ENCODE measurements around the gene PROX1.

Gene PROX1

DNA sequence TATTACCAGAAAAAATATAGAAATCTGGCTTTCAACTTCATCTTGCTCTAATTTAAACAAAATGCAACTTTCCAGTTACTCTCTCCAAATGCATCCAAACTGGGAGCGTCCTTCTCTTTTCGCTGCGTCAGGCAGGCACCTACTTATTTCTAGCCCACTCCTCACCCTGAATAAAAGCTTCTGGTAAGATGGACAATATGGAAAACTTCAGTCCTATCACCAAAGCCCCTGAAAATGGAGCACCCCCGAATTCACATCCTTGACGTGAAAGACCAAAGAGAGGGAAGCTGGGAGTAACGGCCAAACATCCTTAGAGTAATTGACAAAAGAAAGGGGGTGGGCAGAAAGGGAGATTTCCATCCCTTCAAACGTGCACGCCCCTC lies 5.5 kb upstream of the PROX1 start:
- no peak for DNase-seq

DNA sequence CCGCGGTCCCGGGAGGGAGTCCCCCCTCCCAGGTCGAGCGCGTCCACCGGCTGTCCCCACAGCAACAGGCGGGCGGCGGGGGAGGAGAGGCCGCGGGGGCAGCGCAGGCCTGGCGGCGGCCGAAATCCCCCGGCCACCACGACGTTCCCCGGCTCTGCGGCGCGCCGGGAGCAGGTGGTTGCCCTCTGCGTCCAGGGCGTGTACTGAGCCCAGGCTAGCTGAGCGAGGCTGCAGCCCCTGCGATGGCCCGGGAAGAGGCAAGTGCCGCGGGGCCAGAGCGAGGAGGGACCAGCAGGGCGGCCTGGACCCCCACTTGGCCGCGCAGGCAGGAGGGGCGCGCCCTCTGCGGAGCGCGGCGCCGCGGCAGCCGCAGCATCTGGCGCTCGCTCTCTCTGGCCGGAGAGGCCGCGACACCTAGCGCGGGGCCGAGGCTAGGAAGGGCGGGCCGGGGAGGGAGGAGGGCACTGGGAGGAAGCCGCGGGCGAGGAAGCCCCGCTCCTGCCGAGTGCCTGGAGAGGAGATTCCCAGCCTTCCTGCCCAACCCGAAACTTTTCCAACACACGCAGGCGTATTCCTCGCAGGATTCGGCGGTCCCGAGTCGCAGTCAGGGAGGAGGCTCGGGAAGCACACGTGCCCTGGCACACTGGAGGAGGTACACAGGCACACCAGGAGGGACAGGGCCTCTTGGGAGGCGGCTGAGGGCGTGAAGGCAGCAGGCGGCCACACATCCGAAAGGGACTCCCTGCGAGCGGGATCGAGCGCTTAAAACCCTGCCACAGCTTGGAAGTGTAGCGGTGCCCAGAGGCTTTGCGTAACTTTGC lies 4.9 kb upstream of the PROX1 start:
- no peak for DNase-seq

DNA sequence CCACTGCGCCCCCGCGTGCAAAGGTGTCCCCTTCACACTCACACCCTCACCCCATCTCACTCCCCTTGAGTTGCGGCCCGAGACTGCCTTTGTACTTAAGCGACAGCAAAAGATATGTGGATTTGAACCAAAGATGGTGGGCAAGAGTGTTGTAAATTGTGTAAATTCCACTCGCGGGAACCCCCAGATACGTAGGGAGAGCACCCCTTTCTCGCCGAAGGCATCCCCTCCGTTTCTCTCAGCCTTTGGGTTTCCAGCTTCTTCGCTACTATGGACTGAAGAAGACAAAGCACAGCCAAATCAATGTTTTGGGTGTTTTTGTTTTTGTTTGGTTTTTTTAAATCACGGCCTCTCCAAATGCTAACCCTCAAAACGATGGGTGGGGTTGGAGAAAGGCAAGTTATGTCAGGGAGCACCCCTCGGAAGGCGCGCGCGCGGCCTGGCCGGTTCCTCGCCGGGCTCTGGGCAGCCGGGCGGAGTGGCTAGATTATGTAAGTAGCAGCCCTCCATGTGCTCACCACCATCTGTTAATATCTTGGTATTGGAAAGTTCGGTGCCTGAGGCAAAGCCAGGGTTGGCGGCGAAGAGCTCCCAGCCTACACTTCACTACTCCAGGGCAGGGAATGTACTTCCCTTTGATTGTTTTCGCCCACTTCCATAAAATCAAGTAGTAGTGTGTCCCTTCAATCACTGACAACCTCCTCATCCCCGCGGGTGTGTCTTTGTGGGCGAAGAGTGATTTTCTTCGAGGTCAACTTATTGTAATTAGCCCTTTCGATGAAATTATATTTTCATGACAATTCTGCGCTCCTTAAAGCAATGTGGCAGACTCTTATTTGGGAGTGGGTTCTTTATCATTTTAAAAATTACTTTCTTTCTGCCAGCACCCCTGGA lies 4.0 kb upstream of the PROX1 start:
- no peak for DNase-seq

DNA sequence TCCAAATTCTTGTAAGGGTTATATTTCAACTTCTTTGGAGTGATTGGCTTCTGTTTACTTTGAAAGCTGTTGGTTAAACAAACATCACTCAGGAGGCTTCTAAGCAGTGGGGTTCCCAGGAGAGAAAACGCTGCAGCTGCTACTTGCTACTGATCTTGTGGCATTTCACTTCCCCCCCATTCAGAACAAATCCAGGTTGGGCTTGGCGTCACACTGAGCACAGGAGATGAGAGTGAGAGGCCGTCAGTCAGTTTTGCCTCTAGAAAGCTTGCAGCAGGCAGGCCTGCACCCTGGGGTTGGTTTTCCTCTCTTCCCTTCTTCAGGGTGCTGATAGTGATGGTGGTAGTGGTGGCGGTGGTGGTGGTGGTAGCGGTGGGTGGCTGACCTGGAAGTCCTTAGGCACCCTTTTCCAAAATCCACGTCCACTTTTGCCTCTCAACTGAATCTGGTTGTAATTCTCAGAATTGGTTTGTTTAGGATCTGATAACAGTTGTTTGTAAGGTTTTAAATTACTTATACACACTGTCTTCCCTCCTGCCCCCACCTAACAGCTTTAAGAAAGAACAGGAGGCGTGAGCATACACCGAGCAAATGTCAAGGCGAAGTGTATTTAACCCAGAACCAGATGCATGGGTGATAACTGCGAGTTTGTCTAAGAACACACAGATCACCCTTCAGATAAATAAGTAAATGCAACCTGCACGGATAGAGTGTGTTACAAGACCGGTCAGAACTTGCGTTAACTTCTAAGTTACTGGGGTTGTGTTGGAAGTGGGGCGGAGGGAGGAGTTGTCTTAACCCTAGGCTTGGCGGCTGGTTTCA lies 3.2 kb upstream of the PROX1 start:
- DNase-seq = no peak

DNA sequence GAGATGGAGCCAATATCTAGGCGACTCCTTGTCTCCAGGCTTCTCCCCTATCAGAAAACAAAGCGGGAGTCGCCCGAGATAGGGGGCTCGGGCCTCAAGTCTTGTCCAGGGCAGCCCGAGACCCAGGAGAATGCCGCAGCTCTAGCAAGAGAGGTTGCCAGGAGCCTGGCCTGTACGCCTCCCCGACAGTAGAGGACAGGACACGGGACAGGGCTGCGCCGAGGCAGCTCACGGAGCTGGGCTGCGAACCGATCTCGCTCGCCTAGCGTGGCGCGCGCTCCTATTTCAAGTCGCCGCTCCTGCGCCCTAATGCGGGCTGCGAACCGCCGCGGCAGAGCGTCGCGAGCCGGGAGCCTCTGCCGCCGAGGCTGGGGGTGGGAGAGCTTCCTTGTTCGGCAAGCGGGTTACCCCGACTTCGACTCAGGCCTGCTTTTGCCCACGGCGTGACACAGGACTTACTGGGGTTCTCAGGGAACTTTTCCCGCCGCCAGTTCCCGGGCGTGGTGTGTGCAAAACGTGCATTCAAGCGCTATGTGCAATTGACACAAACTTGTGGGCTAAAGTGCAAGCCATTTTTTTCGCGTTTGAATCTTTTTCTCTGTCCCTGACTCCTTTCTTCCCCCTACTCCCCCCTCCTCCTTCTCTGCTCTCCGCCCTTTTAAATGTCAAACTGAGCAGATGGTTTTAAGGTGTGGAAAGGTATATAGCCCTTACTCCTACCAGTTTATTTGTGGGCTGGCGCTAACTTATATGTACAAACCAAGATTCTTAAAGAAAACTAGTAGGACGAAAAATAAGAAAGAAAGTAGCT lies 2.4 kb upstream of the PROX1 start:
- no peak for DNase-seq

DNA sequence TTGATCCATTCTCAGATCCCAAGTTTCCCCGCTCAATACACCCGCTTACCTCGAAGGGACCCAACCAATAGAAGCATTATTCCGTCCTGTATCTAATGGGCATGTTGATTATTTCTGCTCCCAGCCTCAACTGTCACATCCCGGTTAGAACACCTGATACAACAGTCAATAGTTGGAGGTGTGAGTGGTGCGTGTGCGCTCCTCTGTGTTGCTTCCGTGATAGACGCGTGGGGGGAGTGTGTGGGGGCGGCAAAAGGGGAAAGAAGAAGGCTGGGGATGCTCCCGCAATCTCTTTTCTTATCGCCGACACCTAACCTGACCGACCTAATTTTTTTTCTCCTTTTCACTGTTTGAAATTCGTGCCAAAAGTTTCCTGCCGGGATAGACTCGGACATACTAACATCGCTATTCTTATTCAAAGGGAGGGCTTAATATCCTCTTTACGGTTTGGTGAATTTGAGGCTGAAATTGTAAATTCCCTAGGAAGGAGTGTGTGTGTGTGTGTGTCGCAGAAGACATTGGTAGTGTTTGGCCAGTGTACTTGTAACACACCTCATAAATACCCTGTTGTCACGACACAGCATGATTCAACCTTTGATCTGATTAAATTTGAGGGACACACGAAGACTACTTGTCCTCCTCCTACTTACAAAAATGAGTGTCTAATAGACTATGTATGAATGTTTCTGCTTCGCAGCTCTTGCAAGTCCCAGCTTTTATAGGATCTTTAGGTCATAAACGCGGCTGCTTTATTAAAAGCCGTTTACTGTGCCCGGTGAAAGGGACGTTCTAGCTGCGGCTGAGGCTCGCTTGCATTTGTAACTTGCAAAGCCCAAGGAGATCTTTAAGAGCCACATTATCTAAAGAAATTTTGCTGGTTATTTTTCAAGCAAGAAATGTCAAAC lies 1.5 kb upstream of the PROX1 start:
- no peak for DNase-seq

DNA sequence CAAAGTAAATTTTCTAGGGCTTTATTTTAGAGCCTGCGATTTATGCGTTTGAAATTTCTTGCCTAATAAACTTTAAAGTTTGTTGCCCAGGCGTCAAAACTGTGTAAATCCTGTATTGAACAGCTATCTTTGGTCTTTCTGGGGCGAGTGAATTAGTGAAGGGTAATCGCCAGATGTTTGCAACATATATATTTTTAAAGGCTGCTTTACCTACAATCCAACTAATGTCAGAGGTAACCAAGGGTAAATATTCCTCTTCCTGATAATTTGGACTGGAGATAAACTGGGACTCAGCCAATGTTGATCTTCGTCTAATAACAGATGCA lies 885 bp upstream of the PROX1 start:
- DNase-seq = no peak

DNA sequence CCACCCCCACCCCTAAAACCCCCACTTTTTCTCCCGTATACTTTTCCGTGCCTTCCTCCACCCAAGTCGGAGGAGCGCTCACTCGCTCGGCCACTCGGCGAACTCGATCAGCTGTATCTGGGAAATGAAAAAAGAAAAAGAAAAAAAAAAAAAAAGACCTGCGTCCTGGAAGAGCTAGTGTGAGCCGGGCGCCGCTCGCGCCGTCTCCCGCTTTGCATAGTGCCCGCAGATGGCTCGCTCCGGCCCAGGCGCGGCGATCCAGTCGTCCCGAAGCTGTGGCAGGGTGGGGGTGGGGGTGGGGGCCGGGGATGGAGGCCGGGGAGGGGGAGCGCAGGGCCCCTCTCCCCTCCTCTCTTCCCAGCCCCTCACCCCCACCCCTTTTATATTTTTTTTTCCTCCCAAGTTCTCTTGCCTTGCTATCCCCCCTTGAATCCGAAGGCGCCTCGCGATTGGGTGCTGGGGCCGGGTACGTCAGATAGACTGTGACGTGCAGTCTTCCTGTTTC lies 299 bp upstream of the PROX1 start:
- no peak for DNase-seq

DNA sequence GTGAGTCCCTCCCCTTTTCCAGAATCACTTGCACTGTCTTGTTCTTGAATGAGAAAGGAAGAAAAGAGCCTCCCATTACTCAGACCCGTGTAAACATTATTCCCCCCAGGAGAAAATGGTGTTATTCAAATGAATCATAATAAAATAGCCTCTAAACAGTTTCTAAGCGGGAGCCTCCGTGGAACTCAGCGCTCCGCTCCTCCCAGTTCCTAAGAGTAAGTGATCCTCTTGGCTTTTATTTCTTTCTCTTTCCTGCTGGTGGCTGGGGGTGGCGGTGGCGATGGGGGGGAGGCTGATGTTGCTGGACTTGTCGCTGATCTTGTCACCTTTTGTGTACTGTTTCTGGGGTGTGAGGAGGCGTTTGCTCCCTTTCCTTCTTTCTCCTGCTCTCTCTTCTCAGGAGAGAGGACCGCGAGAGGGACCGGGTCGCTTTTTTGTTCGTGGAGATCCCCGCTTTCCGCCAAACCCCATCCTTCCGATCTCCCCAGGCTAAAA lies 781 bp downstream of the PROX1 start:
- DNase-seq = no peak

DNA sequence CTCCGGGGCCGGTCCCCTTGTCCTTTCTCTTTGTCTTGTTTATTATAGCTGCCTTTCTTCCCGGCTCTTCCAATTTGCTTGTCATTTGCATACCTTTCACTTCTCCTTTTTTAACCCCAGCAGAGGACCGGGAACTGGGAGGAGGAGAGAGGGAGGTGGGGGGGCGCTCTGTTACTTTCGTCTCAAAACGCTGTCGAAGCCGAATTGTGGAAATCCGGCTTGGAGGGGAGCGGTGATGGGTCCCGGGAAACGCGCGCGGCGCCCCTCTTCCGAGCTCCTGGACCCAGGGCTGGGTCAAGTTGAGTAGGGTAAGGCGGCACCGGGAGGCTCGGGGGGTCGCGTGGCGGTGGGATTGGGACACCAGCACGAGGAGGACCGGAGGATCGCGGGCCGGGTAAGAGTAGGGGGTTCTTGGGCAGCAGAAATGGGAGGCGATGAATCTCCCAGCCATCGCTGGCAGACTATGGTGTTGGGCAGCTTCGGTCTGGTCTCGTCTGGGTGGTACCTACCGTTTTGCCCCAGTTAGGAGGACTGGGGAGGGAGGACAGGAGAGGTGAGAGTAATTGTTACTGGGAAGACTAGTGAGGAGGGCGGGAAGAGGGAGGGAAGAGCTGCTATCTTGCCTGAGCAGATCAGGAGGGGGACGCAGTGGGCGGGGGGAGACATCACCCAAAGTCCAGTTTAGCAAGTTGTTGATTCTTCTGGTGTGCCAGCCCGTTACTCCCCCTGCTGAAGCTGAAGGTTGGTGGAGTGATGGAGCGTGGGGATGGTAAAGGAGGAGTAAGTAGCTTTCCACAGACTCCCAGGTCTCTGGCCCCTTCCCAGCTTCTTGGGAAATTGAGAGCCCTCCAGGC lies 1.5 kb downstream of the PROX1 start:
- DNase-seq = no peak

DNA sequence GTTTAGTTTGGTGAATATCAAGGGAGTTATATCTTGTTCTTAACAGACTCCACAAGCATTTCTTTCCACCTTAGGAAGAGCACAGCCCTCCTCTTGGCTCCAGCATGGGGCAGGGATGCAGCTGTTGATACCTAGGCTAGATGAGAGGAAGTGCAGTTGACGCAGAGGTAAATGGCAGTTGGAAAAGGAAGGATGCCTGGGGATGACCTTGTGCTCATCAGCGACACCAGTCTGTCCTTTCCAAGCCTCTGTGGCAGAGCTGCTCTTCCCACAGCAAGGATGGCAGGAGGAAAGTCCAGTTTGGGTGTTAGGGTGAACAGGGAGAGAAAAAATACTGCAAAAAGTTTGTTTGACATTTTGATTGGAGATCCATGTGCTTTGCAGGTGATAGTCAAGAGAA lies 6.2 kb downstream of the PROX1 start:
- no peak for DNase-seq

DNA sequence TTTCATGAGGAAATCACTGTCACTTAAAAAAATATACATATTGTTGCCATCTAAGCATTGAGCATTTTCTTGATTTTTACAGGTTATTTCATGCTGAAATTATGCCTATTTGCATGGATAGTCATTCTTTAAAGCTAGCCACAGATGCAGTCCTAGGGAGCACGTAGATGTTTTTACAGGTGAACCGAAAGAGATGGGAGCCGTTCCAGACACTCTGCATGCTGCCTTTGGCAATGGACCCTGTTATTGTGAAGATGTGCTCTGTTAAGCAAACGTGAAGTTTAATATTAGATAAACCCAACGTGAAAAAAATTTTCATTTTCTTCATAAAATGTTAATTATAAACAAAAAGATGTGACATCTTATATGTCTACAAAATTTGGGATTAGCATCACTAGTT lies 7.1 kb downstream of the PROX1 start:
- no peak for DNase-seq

DNA sequence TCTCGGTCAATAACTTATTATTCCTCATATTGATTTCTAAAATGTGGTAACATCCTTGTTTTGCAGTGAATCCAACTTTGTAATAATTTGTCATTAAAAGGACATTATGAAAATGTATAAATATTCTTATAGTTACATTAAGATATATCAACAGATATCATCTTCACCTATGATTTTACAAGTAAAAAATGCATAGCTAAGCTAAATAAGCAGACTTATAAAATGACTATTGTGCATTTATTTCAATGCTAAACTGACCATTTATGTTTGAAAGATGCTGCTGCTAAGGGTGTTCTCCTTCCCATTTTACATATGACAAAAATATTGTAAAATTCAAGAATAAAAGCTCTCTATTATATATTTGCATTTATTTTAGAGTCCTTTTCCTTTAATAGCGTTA lies 7.8 kb downstream of the PROX1 start:
- DNase-seq = no peak

DNA sequence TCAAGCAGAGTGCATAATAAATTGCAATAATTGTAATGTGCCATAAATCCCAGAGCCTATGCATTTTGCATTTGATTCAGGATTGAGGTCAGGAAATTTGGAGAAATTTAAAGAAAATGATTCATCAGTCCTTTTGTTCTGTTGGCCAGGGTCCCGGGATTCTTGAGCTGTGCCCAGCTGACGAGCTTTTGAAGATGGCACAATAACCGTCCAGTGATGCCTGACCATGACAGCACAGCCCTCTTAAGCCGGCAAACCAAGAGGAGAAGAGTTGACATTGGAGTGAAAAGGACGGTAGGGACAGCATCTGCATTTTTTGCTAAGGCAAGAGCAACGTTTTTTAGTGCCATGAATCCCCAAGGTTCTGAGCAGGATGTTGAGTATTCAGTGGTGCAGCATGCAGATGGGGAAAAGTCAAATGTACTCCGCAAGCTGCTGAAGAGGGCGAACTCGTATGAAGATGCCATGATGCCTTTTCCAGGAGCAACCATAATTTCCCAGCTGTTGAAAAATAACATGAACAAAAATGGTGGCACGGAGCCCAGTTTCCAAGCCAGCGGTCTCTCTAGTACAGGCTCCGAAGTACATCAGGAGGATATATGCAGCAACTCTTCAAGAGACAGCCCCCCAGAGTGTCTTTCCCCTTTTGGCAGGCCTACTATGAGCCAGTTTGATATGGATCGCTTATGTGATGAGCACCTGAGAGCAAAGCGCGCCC lies 8.7 kb downstream of the PROX1 start:
- no peak for DNase-seq

DNA sequence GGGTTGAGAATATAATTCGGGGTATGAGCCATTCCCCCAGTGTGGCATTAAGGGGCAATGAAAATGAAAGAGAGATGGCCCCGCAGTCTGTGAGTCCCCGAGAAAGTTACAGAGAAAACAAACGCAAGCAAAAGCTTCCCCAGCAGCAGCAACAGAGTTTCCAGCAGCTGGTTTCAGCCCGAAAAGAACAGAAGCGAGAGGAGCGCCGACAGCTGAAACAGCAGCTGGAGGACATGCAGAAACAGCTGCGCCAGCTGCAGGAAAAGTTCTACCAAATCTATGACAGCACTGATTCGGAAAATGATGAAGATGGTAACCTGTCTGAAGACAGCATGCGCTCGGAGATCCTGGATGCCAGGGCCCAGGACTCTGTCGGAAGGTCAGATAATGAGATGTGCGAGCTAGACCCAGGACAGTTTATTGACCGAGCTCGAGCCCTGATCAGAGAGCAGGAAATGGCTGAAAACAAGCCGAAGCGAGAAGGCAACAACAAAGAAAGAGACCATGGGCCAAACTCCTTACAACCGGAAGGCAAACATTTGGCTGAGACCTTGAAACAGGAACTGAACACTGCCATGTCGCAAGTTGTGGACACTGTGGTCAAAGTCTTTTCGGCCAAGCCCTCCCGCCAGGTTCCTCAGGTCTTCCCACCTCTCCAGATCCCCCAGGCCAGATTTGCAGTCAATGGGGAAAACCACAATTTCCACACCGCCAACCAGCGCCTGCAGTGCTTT lies 9.4 kb downstream of the PROX1 start:
- no peak for DNase-seq

DNA sequence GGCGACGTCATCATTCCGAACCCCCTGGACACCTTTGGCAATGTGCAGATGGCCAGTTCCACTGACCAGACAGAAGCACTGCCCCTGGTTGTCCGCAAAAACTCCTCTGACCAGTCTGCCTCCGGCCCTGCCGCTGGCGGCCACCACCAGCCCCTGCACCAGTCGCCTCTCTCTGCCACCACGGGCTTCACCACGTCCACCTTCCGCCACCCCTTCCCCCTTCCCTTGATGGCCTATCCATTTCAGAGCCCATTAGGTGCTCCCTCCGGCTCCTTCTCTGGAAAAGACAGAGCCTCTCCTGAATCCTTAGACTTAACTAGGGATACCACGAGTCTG lies 10.0 kb downstream of the PROX1 start:
- no peak for DNase-seq

DNA sequence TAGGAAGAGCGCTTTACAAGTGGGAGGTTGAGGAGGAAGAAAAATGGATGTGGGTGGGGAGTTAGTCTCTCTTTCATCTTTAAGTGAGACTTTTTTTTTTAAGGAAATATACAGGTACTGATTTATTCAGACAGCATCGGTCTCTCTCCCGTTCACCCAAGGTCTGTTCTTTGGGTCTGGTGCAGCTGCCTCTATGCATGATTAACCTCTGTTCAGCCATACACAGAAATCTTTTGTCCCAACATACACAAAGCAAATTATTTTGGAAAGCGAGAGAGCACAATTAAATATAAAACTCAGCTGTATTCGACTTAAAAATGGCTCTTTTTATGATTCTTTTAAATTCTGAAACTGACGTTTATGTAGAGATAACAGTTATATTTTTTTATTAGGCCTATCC lies 11.0 kb downstream of the PROX1 start:
- DNase-seq = no peak

DNA sequence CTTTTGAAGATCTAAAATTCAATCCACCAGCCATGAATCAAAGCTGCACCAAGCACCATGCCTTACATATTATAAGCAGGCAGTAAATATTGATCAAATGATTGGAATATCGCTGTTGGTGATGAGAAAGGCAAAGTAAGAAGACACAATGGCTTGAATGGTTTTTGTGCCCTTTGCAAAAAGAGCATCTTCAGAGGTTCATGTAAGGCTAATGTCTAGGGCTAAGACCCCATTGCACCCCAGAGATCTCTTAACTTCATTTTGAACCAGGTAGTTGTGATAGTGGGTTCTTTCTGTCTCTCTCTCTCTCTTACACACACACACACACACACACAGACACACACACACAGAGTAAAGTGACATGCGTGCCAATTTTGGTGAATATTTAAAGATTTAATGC lies 12.0 kb downstream of the PROX1 start:
- no peak for DNase-seq

DNA sequence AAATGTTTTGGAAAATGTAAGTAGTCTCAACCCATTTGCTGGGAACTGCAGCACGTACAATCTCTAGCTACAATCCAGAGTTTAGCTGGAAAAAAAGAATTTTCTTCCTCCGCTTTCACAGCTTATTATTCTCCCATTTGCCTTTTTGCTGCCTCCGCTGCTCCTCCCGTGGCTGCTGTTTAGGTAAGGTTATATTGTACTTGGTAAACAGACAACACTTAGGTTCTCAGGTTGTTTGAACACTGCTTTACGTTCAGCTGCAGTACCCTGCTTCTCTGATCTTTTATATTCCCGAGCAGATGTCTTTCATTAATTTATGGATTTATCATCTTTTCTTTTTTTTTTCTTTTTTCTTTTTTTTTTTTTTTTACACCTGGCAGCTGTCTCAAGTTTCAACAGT lies 14.3 kb downstream of the PROX1 start:
- DNase-seq = no peak
